Natural killer cell (primary cell): ENCODE measurements around the gene TNS3. TPM values are rescaled to one million over a fixed set of nuclear protein-coding genes. Genes with fewer than 3 reads are reported as not detected.

Experiments
- ATAC-seq, 3 donors: fragments of 150-1000 bp in 2 of 3; fragments of 200-7000 bp in 1 of 3; cut with Tn5 transposase; 1 replicate in 1 of 3; 2 replicates in 2 of 3; pipeline ENCODE4 v1.10.0; 2021; ENCODE audit warnings: mild to moderate bottlenecking in 2 of 3, moderate library complexity in 2 of 3
- DNase-seq, 2 donors: peaks; one replicate each; pipeline versions ENCODE4 v3.0.0 to v3.0.0-alpha.2; 2013 to 2021; ENCODE audit warnings: mixed read lengths in 1 of 2
- H3K27ac ChIP-seq: one replicate; pipeline ENCODE4 v1.5.1; 2013; ENCODE audit warnings: mild to moderate bottlenecking, low read length
- H3K27me3 ChIP-seq: one replicate; pipeline ENCODE4 v1.6.1; 2013; ENCODE audit warnings: low read length; ENCODE audit not compliant: control insufficient read depth, insufficient read depth
- H3K36me3 ChIP-seq: one replicate; pipeline ENCODE4 v1.6.1; 2013; ENCODE audit warnings: low read length; ENCODE audit not compliant: control insufficient read depth, insufficient read depth
- H3K4me1 ChIP-seq: one replicate; pipeline ENCODE4 v1.6.1; 2013; ENCODE audit warnings: low read length; ENCODE audit not compliant: control insufficient read depth, insufficient read depth
- H3K4me3 ChIP-seq: one replicate; pipeline ENCODE4 v1.5.1; 2013; ENCODE audit warnings: low read length
- H3K9me3 ChIP-seq: one replicate; pipeline ENCODE4 v1.6.1; 2013; ENCODE audit warnings: low read length; ENCODE audit not compliant: control insufficient read depth, insufficient read depth
- H3K27ac Mint-ChIP-seq, 2 donors: one replicate each; pipeline ENCODE4 v1.8.0; 2022; ENCODE audit warnings: mild to moderate bottlenecking in 2 of 2, mixed read lengths in 2 of 2, moderate library complexity in 1 of 2
- H3K27me3 Mint-ChIP-seq, 2 donors: one replicate each; pipeline ENCODE4 v1.8.0; 2022; ENCODE audit warnings: low read depth in 2 of 2, mixed read lengths in 2 of 2
- H3K36me3 Mint-ChIP-seq: one replicate; pipeline ENCODE4 v1.8.0; 2022; ENCODE audit warnings: mixed read lengths
- H3K4me1 Mint-ChIP-seq, 2 donors: one replicate each; pipeline ENCODE4 v1.8.0; 2022; ENCODE audit warnings: mixed read lengths in 2 of 2
- H3K4me3 Mint-ChIP-seq: one replicate; pipeline ENCODE4 v1.8.0; 2022; ENCODE audit warnings: mild to moderate bottlenecking, moderate library complexity, mixed read lengths
- H3K9me3 Mint-ChIP-seq, 2 donors: one replicate each; pipeline ENCODE4 v1.8.0; 2022; ENCODE audit warnings: mixed read lengths in 2 of 2
- WGBS: methylation state at CpG from one replicate; pipeline ENCODE4 v1.1.7; 2013; ENCODE audit warnings: missing lambda C conversion rate; ENCODE audit not compliant: insufficient coverage; 5-methylcytosine and 5-hydroxymethylcytosine counted together
- intact Hi-C: fragments of 100-400 bp; cut with micrococcal nuclease; formaldehyde crosslinking; loops from one replicate; pipeline ENCODE4 v1.14.2; 2022
- total RNA-seq, 4 donors: library from RNA; stranded (reverse); fragments of 120-200 nt in 1 of 4; gene quantifications; one replicate each; pipeline versions ENCODE4 v1.2.3 to v1.2.4, GENCODE V29; 2013 to 2022
- TF ChIP-seq, protein P1 (sequence below): fragments of 200-600 bp; IDR thresholded peaks from one replicate; pipeline ENCODE4 v1.8.0; 2022; ENCODE audit warnings: antibody characterized with exemption

The TNS3 gene
- total RNA-seq, 3 donors from 2014 or later (not counting 1 experiment from before 2014, with no cell fraction given) = 1.6 to 3.5 (median 2.9) TPM

DNA sequence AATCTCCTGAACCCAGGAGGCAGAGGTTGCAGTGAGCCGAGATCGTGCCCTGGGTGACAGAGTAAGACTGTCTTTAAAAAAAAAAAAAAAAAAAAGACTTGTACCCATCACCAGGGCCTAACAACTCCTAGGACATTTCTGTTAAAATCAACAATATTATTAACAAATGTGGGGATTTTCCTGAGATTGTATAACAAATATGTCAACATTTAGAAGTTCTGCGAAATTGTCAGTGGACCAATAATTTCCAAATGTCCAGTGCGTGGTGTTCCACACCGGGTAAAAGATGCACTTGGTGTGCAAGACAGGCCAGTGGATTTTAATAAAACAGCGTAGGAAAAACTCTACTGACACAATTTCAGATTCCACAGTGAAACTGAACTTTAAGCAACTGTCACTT lies 71.1 kb downstream of the TNS3 start:
- no peak overlapping the region for H3K4me3 Mint-ChIP-seq
- intact Hi-C loops = no loop called here
- no peaks in the 10 kb centered on the region for H3K36me3 ChIP-seq
- ATAC-seq = no peak
- 98% methylated on average over 6 of the region's 6 CpGs for WGBS
- no peaks in the 10 kb centered on the region for H3K4me1 ChIP-seq
- no peak overlapping the region for H3K27ac Mint-ChIP-seq
- no peaks in the 10 kb centered on the region for H3K27me3 Mint-ChIP-seq
- H3K9me3 ChIP-seq = no peaks in the 10 kb centered on the region
- DNase-seq = no peak
- H3K27me3 ChIP-seq = no peaks in the 10 kb centered on the region
- no peaks in the 10 kb centered on the region for H3K9me3 Mint-ChIP-seq
- TF ChIP-seq, protein P1, sequence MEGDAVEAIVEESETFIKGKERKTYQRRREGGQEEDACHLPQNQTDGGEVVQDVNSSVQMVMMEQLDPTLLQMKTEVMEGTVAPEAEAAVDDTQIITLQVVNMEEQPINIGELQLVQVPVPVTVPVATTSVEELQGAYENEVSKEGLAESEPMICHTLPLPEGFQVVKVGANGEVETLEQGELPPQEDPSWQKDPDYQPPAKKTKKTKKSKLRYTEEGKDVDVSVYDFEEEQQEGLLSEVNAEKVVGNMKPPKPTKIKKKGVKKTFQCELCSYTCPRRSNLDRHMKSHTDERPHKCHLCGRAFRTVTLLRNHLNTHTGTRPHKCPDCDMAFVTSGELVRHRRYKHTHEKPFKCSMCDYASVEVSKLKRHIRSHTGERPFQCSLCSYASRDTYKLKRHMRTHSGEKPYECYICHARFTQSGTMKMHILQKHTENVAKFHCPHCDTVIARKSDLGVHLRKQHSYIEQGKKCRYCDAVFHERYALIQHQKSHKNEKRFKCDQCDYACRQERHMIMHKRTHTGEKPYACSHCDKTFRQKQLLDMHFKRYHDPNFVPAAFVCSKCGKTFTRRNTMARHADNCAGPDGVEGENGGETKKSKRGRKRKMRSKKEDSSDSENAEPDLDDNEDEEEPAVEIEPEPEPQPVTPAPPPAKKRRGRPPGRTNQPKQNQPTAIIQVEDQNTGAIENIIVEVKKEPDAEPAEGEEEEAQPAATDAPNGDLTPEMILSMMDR = no peak
- H3K36me3 Mint-ChIP-seq = no peaks in the 10 kb centered on the region
- H3K4me1 Mint-ChIP-seq = no peaks in the 10 kb centered on the region
- H3K27ac ChIP-seq = no peak overlapping the region
- no peak overlapping the region for H3K4me3 ChIP-seq

- 81% methylated on average over 5 of the region's 5 CpGs for WGBS
- Histone ChIP-seq H3K4me3 (no peak overlapping the region), H3K36me3 (no peaks in the 10 kb centered on the region), H3K4me1 (no peaks in the 10 kb centered on the region), H3K27me3 (no peaks in the 10 kb centered on the region), H3K9me3 (no peaks in the 10 kb centered on the region), H3K27ac (no peak overlapping the region)
- Mint-ChIP-seq H3K4me3 (no peak overlapping the region), H3K27me3 (no peaks in the 10 kb centered on the region), H3K4me1 (no peaks in the 10 kb centered on the region), H3K9me3 (no peaks in the 10 kb centered on the region), H3K36me3 (no peaks in the 10 kb centered on the region), H3K27ac (no peak overlapping the region)
- TF ChIP-seq, protein P1 = no peak
- DNase-seq = no peak
- intact Hi-C loops = no loop called here
- no peak for ATAC-seq
Observed at GRCh38 chr7:47510192-47510591, 71.7 kb downstream of the TNS3 start.

GRCh38 chr7:47509571-47509970 lies 72.3 kb downstream of the TNS3 start:
- Histone ChIP-seq H3K4me1 (no peaks in the 10 kb centered on the region), H3K9me3 (no peaks in the 10 kb centered on the region), H3K36me3 (no peaks in the 10 kb centered on the region), H3K27ac (no peak overlapping the region), H3K27me3 (no peaks in the 10 kb centered on the region), H3K4me3 (no peak overlapping the region)
- no peak for ATAC-seq
- WGBS = 82% methylated on average over 7 of the region's 7 CpGs
- TF ChIP-seq, protein P1 = no peak
- H3K9me3 Mint-ChIP-seq = no peaks in the 10 kb centered on the region
- H3K27ac Mint-ChIP-seq = no peak overlapping the region
- no peaks in the 10 kb centered on the region for H3K4me1 Mint-ChIP-seq
- no peak for DNase-seq
- no peaks in the 10 kb centered on the region for H3K36me3 Mint-ChIP-seq
- no peaks in the 10 kb centered on the region for H3K27me3 Mint-ChIP-seq
- intact Hi-C loops = no loop called here
- no peak overlapping the region for H3K4me3 Mint-ChIP-seq
